ENCODE results near the gene CDC42SE2.
"Not testable (repeated sequence)": the region's sequence is repeated elsewhere in the genome, so short reads cannot be mapped to it uniquely, and the experiment has no call there.

Gene CDC42SE2

DNA sequence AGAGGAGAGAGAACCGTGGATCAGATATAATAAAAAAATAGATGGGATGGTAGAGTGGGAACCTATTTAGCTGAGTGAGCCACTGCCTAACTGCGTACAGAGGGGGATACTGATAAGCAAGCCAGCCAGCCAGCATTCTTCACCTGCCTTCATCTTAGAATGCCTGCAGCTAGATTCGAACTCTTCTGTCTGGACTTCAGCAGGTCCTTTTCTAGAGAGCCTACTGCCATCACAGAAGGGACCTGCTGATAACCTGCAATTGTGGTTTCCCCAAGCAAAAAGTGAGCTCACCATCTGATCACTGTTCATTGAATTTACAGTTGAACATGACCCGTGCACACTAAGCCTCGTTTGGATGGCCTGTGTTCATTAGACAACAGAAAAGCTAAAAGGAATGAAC, 109.4 kb downstream of the CDC42SE2 start:
- peak; percentile 95 for DNase-seq

DNA sequence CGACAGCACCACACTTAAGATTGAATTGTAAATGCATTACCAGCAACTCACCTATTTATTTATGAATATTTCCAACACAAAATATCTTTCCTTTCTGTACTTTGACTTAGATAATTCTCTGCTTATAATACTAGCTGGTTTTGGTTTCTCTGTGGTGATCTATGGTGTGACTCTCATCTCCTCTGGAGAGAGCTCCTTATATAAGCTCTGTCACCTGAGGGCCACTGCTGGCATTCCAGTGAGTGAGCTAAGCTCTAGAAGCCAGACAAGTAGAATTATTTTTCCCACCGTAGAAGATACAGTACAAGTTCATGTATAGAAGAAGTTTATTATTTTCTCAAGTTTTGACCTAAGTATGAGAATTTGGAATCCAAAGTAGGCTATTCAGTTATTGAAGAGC, 111.5 kb downstream of the CDC42SE2 start:
- peak; percentile 16 for DNase-seq

DNA sequence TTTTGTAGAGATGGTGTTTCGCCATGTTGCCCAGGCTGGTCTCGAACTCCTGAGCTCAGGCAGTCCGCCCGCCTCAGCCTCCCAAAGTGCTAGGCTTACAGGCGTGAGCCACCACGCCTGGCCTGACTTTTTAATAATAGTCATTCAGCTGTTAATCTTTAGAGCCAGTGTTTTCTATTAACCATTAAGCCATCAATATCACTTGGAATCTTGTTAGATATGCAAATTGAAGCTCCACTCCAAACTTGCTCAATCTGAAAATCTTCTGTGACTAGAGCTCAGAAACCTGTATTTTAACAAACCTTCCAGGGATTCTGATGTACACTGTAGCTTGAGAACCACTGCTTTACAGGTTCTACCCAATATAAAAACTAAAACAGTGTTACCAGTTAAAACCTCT, 113.5 kb downstream of the CDC42SE2 start:
- no peak for DNase-seq

DNA sequence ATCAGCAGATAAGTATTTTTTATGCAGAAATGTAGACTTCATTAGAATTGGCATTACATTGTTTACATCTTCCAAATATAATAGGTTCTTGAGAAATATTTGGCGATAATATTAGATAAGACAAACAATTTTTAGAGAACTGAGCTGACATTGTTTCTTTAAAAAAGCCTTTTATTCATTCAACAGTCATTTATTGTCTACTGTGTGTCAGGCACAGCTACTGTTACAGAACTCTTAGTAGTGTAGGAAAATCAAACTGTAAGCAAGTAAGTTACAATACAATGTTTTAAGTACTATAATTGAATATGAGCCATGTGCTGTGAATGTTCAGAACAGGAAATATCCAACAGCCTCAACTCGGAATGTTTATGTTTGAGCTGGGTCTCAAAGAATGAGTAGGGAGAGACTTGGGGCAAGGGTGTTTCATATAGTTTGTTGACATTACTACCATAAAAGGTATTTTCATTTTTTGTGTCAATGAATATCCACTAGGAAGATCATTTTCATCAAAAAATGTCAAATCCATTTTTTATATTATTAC, 114.0 kb downstream of the CDC42SE2 start:
- no peak for DNase-seq

DNA sequence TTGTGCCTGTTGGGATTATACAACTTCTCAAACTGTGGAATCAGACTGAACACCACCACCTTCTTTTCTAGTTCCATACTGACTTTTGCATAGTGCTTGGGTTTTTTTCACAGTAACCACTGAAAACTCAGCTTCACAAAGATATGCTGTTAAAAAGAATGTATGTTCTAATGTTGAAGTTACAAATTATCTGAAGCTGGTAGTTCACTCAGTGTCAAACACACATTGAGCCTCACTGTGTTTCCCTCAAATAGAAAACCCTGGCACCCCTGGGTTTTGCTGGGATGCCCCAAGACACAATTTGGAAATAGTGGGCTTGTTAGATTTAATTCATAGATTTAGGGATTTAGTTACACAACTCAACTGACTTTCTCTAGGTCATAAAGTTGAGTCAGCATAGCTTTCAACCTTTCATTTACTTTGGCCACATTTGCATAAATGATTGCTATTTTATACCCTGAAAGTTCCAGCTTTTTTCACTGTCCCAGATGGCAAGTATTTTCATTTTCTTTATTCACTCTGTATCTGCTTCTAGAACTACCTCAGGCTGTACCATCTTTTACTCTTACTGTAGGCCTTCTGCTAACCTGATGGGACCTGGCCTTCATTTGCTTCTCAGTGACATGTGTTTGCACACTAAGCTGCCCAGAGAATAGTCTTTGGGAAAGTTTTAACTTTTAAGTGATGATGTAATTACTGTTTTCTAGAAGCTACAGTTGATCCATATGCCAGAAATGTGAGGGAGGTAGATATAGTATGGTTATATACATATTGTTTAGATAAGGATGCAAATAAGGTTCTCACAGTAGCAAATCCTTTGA, 115.1 kb downstream of the CDC42SE2 start:
- DNase-seq = peak; percentile 86

DNA sequence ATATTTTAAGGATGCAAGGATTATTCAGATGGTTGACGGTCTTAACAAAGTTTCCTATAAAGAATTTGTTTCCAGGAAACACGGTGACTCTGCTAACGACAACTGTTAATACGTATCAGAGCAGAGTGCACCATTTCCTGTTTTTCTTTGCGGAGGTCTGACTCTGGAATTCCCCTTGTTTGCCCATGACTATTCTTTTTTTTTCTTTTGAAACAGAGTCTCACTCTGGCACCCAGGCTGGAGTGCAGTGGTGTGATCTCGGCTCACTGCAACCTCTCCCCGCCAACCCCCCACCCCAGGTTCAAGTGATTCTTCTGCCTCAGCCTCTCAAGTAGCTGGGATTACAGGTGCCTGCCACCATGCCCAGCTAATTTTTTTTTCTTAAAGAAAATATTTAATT, 115.9 kb downstream of the CDC42SE2 start:
- peak; percentile 84 for DNase-seq

DNA sequence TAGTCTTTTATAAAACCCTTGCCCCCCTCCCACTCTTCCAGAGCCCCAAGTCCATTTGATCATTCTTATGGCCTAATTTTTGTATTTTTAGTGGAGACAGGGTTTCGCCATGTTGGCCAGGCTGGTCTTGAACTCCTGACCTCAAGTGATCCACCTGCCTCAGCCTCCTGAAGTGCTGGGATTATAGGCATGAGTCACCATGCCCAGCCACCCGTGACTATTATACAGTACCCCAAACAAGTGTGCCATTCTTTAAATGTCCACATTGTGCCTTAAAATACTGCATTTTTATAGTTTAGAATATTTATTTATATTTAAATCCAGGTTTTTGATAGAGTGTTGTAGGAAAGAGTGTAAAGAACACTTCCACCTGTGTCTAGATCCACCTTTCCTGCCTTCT, 116.4 kb downstream of the CDC42SE2 start:
- not testable (repeated sequence) for DNase-seq

DNA sequence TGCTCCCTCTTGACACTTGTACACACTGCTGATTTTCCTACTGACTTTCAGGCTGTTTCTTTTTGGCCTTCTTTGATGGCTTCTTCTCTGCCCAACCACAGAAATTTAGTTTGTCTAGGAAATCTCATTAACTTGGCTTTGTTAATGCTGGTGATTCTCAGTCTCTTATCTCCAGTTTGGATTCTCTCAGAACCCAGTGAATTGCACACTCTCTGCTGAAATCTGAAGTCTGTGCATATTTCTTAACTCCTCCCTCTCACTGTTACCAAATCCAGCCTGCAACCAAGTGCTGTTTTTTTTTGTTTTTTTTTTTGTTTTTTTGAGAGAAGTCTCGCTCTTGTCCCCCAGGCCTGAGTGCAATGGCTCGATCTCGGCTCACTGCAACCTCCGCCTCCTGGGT, 117.2 kb downstream of the CDC42SE2 start:
- peak; percentile 20 for DNase-seq

DNA sequence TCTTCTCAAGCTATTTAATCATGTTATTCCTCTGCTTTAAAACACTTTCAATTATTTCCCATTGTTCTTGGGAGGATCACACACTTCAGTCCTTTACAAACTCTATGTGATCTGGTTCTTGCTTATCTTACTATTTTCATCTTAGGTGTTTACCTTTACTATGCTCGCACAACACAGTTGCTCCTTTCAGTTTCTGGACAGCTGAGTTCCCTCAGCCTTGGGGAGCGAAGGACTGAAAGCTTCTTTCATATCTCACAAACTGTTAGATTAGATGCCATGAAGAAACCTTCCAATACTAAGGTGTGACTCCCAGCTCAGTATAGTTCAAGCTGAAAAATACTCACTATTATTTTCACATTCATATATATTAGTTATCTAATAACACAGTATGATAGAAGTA, 117.9 kb downstream of the CDC42SE2 start:
- DNase-seq = no peak

DNA sequence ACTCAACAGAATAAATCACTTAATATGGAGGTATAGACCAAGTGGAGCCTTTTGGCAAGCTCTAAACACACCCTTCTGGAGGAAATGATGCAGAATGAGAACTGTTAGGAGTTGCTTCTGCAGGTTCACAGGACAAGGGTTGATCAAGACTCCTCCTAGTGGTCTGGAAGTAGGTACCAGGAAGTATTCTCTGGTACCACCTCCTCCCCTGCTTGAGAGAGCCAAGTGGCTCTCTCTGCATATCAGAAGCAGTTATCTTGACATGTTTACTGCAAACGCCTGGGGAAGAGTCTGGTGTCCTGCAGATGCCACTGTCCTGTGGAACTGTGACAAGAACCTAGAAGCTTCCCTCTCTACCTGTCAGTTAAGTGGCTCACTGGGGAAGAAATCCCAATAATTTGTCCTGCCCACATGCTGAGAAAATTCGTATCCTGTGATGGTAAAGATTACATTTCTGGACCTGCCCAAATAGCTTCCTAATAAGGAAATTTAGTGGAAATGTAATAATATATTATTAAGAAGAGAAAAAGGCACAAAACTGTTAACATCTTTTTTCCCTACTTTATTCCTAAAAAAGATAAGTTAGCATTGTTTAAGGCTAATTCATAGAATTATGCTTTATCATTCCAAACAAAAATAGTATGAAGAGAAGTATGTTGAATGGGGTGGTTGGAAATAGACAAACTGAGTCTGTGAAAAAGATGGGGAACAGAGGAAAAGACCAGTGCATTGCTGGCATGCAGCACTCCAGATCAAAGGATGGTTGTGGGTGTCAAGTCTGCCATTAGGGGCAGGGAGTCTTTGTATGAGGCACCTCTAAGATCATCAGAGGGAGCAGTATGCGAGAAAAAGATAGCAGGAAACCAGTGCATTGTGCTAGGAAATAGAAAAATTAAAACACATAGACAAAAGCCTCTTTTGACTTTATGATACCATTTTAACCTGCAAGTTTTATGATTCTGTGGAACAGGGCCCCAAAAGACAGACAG, 118.8 kb downstream of the CDC42SE2 start:
- DNase-seq = peak; percentile 95

DNA sequence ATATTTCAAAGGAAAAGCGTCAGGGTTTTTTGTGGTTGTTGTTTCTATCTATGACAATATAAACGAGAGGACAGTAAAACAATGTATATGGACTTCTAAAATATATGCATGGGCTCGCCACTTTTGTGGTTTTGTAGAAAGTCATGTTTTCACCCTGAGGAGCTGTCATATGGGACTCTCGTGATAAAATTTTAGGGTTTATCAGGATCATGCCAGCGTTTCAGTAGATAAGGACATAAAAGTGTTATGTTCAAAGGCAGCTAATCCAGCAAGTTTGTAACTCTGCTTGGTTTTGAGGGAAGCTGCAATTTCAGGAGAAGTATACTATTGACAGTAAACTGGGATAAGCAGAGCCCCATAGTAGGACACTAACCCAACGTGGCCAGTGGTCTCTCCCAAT, 120.3 kb downstream of the CDC42SE2 start:
- DNase-seq = peak; percentile 87

DNA sequence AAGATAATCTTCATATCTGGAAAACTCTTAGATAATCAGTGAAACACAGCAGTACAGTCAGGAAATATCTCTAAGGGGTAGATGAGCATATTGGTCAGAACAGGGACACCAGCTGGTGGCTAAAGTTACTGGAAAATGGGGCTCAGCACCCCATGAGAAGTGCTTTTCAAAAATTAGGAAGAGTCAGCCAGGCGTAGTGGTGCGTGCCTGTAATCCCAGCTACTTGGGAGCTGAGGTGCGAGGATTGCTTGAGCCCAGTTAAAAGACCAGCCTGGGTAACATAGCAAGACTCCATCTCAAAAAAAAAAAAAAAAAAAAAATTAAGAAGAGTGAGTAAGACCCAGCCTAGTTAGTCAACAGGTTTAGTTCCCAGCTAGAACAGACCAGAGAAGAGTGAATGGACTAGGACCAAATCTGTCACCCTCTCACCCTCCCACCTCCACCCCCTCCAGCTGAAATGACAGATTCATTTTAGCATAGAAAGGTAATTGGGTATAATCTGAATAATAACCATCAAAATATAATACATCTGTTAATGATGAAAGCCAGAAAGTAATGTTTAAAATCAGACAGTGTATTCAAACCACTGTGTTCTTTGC, 120.9 kb downstream of the CDC42SE2 start:
- peak; percentile 40 for DNase-seq

DNA sequence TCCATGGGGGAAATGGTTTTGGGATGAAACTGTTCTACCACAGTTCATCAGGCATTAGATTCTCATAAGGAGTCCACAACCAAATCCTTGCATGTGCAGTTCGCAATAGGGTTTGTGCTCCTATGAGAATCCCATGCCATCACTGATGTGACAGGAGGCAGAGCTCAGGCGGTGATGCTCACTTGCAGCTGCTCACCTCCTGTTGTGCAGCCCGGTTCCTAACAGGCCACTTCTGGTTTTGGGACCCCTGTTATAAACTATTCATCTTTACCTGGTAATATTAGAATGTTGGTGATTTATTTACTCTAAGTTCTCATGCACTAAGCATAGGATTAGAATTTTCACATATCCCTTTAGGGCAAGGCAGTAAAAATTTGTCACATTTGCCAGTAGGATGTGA, 122.3 kb downstream of the CDC42SE2 start:
- no peak for DNase-seq

DNA sequence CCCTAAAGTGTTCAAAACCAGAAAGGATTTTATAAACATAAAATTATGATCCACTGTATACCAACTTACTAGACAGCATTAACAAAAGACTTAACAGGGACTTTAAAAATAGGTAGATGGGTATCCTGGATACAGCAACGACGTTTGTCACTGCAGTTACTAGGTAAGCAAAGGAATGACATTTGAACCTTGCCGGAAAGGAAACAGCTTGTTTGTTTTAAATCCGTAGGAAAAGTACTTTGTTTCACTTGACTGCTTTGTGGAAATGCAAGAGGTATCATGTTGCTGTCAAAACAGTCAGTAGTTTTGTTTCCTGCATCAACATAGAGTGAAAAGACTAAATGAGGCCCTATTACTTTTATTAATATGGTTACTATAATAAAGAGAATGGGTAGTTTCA, 122.9 kb downstream of the CDC42SE2 start:
- no peak for DNase-seq

DNA sequence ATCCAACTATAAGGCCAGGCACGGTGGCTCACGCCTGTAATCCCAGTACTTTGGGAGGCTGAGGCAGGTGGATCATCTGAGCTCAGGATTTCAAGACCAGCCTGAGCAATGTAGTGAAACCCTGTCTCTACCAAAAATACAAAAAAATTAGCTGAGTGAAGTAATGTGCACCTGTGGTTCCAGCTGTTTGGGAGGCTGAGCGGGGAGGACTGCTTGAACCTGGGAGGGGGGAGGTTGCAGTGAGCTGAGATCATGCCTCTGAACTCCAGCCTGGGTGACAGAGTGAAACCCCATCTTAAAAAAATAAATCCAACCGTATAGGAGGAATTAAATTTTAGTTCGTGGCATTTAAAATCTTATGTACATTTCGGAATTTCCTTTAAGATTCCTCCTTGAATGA, 123.4 kb downstream of the CDC42SE2 start:
- DNase-seq = no peak

DNA sequence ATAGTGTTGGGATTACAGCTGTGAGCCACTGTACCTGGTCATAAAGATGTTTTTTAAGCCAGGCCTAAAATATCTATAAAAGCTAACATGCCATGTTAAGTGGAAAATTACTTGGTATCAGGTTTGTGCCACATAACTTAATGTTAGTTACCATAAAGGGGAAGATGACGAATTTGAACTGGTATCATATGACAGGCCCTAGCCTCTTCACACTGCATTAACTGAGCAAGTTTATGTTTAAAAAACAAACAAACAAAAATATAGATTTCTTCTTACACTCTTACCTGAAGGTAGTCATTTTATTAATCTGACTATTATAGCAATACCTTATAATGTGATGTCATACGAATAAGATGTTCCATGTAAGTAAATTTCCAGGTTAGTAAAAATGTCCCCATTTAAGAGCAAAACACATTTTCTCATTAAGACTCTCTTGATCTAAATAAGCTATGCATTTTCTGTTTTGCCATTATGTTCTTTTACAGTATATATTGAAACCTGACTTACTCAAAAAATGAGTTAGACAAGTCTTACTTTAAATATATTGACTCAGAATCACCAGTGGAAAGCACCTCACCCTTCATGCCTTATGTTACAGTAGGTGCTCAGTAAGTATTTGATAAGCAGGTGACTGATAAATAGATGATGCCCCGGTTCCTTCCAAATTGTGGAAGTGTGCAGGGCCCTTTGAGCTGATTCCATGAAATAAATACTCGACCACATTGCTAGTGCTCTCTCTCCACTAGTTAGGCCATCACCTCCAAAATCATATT, 125.4 kb downstream of the CDC42SE2 start:
- DNase-seq = no peak

DNA sequence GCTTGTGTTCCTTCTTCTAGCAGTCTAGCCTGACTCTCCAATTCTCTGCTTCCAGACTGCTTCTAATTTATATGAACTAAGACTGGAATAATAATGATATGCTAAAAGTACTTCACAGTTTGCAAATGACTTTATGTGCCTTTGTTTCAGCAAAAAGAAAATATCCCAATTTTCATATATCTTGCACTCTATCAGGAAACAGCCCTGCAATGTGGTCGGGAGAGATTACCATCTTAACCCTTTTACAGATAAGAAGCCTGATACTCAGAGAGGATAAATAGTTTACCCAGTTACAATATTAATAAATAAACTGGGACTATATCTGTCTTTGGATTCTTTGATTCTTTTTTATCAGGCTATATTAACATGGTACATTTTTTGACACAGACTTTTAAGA, 126.0 kb downstream of the CDC42SE2 start:
- no peak for DNase-seq

DNA sequence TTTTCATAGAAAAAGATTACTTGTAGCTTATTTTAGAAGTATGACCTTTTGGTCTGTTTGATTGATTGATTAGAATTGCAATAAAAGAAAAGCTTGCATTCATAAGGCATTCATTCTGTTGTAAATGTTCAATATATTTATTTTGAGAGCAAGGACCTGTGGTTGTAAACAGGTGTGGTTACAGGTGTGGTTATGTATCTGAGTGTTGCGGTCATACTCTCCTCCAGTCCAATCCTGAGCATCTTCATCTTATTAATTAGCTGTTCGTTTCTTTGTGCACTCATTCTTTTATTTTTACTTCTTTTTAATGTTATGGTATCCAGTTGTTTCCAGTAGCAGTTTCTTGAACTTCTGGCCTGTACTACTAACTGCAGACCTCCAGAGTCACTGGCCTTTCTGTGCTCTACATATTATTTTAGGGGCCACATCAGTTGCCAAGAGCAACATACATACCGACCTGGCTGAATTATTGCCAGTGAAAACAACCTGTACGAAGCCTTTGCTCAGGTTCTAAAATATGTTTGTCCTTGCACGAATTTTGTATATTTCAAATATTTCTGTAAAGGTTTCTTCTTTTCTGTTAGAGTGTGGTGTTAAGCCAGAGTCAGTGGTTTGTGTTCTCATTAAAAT, 128.7 kb downstream of the CDC42SE2 start:
- DNase-seq = no peak

DNA sequence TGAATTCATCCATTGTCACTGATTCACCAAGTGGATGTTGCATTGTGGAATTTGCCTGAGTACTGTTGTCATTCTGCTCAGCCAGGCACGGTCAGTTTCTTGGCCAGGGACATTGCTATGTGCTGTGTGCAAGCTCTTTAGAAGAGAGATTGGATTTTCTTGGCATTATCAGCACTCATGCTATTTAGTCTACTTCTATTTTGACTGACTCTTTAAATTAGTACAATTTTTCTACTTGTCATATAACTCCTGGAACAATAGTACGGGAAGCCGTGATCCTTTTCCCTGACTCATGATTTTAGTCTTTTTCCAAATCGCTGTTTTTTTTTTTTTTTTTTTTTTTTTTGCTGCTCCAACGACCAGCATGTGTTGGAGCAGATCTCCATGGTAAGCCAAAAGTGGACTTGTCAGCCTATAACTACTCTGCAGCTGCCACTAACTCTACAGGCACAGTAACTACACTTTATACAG, 129.7 kb downstream of the CDC42SE2 start:
- DNase-seq = no peak

DNA sequence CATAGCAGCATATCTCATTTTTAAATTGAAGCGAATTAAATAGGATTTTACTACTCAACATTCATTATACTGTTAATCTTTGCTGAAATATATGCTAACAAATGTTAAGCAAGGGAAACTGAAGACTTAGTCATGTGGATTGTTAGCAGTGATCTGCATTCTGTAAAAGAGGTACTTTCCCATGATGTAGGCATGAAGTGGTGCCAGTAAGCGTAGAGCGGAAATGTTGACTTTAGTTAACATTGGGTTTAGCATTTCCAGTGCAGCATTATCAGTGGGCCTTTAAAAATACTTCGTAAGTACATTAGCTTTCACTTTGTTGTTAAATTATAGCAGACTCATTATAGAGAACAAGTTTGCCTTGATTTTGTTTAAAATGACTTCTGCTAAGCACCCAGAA, 130.3 kb downstream of the CDC42SE2 start:
- no peak for DNase-seq

DNA sequence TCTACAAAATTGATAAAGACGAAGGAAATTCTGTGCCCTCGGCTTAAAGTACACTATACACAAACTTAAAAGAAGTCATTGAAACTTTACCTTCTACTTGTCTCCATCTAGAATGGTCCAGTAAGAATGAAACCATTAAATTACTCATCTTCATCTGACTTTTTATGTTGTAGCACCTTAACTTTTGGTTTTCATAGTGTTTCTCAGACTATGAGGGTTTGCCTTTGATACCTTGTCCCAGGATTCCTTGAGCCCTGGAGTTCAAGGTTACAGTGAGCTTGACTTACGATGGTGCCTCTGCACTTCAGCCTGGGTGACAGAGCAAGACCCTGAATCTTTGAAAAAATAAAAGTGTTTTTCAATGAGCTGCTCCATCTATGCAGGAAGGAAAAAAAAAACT, 132.2 kb downstream of the CDC42SE2 start:
- no peak for DNase-seq
